Measurements from ENCODE around the gene MICA.
A peak's percentile ranks its signal among the peaks of the same experiment; 100 is the strongest.
"Not testable (repeated sequence)": the region's sequence is repeated elsewhere in the genome, so short reads cannot be mapped to it uniquely, and the experiment has no call there.

Gene MICA

GRCh38 chr6:31403283-31404060, at the start of gene MICA:
Gene MICA (plus strand): TSS chr6:31403595. CDS start chr6:31403633, 38 bp downstream.
- DNase-seq (ENCODE audit: low spot score): peak; percentile 47

DNA sequence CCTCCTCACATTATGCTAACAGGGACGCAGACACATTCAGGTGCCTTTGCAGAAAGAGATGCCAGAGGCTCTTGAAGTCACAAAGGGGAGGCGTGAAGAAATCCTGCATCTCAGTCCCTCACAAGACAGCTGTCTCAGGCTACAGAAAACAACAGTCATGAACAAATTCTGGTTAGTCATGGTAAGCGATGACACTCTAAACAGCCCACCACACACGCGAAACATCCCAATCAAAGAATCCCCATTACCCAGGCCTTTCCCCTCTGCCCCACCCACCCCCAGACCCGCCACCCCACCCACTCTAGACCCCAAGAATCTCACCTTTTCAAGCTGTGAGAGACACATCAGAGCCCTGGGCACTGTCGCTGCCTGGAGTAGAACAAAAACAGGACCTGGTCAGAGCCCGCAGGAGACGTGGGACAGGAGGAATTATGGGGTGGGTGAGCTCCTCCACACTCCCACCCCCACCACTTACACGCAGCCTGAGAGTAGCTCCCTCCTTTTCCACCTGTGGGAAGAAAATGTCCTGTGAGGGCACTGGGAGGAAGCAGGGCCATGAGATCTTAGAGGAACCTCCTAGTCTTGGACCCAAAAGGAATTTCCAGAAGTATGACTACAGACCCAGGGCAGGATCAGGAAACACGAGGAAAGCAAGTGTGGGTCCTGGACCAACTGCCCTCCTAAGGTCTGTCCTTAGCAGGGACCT, 49.1 kb upstream of the MICA start:
- no peak for DNase-seq (ENCODE audit: low spot score)

DNA sequence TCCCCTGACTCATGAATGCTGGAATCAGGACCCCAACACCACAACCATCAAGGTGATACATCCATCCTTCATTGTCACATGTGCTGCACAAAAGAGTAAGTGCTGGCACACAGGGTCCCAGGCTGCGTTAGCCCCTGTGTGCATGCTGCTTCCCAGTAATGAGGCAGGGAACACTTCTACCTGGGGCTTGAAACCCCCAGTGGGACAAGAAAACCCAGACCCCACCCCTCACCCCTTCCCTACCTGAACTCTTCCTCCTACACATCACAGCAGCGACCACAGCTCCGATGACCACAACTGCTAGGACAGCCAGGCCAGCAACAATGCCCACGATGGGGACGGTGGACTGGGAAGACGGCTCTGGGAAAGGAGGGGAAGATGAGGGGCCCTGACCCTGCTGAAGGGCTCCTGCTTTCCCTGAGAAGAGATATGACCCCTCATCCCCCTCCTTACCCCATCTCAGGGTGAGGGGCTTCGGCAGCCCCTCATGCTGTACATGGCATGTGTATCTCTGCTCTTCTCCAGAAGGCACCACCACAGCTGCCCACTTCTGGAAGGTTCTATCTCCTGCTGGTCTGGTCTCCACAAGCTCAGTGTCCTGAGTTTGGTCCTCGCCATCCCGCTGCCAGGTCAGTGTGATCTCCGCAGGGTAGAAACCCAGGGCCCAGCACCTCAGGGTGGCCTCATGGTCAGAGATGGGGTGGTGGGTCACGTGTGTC, 48.4 kb upstream of the MICA start:
- no peak for DNase-seq (ENCODE audit: low spot score)

DNA sequence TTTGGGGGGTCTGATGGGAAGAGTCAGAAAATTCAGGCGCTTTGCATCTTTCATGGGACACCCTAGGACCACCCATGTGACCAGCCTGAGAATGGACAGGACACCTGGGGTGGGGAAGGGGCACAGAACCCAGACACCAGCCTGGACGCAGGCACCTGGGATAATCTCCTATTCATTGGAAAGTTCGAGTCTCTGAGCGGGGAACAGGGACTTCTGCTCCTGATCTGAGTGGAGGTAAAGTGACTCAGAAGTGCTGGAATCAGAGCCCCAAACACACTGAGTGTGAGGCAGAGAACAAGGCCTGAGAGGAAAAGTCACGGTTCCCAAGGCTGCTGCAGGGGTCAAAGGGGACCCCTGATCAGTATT, 47.8 kb upstream of the MICA start:
- no peak for DNase-seq (ENCODE audit: low spot score)

DNA sequence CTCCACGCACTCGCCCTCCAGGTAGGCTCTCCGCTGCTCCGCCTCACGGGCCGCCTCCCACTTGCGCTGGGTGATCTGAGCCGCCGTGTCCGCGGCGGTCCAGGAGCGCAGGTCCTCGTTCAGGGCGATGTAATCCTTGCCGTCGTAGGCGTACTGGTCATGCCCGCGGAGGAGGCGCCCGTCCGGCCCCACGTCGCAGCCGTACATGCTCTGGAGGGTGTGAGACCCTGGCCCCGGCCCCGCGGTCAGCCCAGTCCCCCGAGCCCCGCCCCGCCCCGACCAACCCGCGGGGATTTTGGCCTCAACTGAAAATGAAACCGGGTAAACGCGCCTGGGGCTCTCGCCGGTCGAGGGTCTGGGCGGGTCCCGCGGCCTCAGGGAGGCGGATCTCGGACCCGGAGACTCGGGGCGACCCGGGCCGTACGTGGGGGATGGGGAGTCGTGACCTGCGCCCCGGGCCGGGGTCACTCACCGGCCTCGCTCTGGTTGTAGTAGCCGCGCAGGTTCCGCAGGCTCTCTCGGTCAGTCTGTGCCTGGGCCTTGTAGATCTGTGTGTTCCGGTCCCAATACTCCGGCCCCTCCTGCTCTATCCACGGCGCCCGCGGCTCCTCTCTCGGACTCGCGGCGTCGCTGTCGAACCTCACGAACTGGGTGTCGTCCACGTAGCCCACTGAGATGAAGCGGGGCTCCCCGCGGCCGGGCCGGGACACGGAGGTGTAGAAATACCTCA, 47.0 kb upstream of the MICA start:
- no peak for DNase-seq (ENCODE audit: low spot score)

DNA sequence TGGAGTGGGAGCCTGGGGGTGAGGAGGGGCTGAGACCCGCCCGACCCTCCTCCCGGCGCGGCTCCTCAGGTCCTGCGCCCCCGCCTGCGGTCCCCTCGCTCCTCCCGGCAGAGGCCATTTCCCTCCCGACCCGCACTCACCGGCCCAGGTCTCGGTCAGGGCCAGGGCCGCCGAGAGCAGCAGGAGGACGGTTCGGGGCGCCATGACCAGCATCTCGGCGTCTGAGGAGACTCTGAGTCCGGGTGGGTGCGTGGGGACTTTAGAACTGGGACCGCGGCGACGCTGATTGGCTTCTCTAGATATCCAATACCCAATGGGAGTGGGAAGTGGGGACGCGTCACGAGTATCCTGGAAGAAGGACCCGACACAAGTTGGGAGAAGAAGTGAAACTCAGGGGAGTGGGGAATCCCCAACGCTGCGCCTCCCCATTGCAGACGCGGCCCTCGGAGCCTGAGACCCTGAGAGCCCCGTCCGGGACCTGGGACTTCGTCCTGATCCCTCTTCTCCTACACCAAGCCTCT, 46.4 kb upstream of the MICA start, which contains the start of gene HLA-B:
Gene HLA-B (minus strand): TSS at position 234 of the 521 bp plus-strand sequence. CDS start 21 bp downstream, at position 213.
- DNase-seq (ENCODE audit: low spot score): no peak

DNA sequence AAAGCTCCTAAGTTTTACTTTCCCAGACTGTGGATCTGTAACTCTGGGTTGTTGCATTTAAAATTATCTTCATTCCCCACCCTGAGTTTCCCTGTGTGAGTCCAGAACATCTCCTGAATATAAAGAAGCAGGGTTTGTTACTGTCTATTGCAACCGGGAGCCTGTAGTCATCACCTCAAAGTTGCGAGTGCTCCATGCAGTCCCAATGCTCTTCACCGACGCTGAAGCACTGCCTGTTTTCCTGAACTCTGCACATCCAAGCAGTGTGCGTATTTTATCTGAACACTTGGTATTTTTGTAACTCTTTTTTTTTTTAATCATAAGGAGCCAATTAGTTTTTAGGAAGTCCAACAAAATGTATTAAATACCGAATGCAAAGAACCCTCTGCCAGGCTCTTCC, 45.5 kb upstream of the MICA start:
- no peak for DNase-seq (ENCODE audit: low spot score)

GRCh38 chr6:31358302-31358701, 45.1 kb upstream of the MICA start:
- DNase-seq (ENCODE audit: low spot score): no peak

DNA sequence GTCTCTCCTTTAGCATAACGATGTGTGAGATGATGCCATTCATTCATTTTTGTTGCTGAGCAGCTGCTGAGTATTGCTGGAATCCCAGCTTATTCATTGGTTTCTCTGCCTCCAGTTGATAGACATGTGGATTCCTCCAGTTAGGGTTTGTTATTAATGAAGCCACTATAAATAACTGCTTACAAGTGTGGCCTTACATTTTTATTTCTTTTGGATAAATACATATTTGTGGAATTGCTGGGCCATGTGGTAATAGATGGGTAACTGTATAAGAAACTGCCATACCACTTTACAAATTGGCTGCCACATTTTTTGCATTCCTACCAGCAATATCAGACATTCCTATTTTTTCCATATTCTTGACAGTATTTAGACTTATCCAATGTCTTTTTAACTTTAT, 43.8 kb upstream of the MICA start:
- no peak for DNase-seq (ENCODE audit: low spot score)

GRCh38 chr6:31362751-31363150, 40.6 kb upstream of the MICA start:
- DNase-seq (ENCODE audit: low spot score): no peak

DNA sequence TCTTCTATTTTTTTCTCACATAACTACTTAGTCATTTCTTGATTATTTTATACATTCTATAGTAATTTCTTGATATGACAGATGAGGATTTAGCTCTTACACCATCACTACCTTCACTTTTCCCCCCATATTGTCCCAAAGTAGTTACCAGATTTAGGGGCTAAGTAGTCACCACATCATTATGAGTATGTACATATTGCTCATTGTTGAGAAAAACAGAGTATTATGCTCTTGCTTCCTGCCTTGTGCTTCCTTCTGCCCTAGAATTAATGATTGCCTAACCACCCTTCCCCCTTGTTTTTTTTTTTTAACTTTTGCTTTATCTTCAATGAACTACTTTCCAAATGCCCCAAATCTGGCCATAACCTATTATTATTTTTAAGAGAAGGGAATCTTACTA, 39.6 kb upstream of the MICA start:
- no peak for DNase-seq (ENCODE audit: low spot score)

DNA sequence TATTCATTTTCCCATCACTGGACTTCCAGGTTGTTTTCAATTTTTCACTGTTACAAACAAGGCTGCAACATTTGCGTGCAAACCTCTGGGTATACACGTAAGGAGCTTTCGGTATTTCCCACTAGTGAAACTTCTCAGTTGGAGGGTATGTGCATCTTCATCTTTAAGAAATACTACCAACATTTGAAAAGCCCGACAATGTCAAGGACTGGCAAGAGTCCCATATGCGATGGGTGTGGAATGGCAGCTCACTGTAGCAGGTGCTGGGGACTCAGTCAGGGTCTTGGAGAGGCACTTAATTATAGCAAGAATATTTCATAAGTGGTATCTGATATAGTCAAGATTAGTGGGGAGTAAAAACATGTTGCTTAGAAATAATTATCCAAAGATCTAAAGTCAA, 37.5 kb upstream of the MICA start:
- no peak for DNase-seq (ENCODE audit: low spot score)

- peak; percentile 76 for DNase-seq (ENCODE audit: low spot score)
Observed at GRCh38 chr6:31366693-31367470, 36.5 kb upstream of the MICA start.

DNA sequence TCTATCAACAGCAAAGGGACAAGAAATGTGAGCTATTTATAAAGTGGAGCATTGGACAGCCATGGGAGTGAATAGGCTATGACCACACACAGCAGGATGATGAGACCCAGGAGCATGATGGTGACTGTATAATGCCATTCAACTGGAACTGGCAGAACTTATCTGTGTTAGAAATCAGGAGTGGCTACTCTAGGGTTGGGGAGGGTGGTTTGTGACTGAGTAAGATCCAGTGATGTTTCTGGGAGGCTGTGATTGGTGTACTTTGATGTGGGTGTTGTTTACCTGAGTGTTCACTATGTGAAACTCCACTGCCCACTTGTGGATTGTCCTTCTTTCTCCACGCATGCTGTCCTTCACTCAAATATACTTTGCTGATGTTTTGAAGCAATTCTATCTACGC, 34.9 kb upstream of the MICA start:
- no peak for DNase-seq (ENCODE audit: low spot score)

DNA sequence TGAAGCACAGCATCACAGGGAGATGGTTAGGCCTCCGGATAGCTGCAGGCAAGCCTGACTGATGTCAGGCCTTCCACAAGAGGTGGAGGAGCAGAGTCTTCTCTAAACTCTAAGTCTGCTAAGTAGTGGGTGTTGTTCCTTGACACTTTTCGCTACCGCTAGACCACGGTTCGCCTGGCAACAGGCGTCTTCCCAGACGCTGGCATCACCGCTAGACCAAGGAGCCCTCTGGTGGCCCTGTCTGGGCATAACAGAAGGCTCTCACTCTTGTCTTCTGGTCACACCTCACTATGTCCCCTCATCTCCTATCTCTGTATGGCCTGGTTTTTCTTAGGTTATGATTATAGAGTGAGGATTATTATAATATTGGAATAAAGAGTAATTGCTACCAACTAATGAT, 29.3 kb upstream of the MICA start:
- not testable (repeated sequence) for DNase-seq (ENCODE audit: low spot score)

DNA sequence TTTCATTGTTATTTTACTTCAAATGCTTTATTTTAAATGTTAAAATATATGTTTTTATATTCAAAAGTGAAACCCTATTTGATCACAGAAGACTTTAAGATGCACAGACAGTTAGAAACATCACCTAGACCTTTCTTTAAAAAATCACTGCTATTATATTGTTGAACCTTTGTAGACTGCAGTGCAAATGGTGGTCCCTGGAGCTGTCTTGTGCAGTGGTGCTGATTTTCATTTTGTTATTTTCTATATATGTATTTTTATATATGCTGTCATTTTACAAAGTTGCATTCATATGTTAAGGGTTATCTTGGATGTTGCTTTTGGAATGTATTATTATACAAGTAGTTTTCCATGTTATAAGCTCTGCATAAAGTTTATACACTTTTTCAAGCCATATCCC, 27.7 kb upstream of the MICA start:
- no peak for DNase-seq (ENCODE audit: low spot score)

- no peak for DNase-seq (ENCODE audit: low spot score)
Observed at GRCh38 chr6:31377029-31377428, 26.4 kb upstream of the MICA start.

GRCh38 chr6:31378062-31378720, 25.2 kb upstream of the MICA start:
- DNase-seq (ENCODE audit: low spot score): no peak

DNA sequence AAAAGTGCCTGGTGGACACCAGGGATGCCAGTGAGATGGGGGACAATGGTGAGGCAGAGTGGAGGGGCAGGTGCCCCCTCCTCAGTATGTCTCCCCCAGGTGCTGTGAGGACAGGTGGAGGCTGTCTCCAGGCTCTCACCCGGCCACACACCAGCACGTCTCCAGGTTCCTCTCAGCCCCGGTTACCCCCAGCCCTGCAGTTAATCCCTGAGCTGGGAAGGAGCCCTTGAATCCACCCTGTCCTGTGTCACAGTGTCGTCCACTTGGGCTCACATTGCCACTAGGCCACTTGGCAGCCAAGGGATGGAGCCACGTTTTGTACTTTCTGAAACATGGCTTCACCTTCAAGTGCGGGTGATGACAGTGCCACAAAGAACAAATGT, 24.7 kb upstream of the MICA start:
- no peak for DNase-seq (ENCODE audit: low spot score)

DNA sequence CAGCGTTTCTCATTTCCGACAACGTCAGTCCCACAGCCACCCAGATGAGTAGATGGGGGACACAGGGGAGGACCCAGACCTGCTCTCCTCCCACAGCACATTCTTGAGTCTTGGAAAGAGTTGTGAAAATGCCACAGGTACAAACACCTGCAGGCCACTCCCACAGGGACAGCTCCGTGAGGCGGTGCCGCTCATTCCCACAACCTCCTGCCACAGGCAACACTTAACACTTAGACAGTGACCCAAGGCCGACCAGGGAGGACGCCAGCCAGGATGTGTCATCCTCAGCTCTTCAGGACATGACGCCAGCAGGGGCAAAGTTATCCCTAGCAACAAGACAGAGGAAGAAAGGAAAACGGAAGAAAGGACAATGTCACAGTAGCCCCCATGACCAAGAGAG, 23.5 kb upstream of the MICA start:
- no peak for DNase-seq (ENCODE audit: low spot score)

- no peak for DNase-seq (ENCODE audit: low spot score)
Observed at GRCh38 chr6:31381666-31382065, 21.7 kb upstream of the MICA start.

All from HuH-7 (cell line).